Activated naive CD8-positive, alpha-beta T cell treated with anti-CD3 and anti-CD28 coated beads, Interleukin-2, amount 50 U/mL, for 24 hours (primary cell): ENCODE data around the gene PLCB2.

Experiments
- ATAC-seq: fragments of 150-1000 bp; cut with Tn5 transposase; one replicate; pipeline ENCODE4 v1.10.0; 2021
- DNase-seq: peaks from one replicate; pipeline ENCODE4 v3.0.0; 2021
- H3K27ac Mint-ChIP-seq: one replicate; pipeline ENCODE4 v1.8.0; 2021; ENCODE audit warnings: mild to moderate bottlenecking, mixed read lengths
- H3K27me3 Mint-ChIP-seq: one replicate; pipeline ENCODE4 v1.8.0; 2021; ENCODE audit warnings: mixed read lengths
- H3K36me3 Mint-ChIP-seq: one replicate; pipeline ENCODE4 v1.8.0; 2021; ENCODE audit warnings: low read depth, mixed read lengths
- H3K4me1 Mint-ChIP-seq: one replicate; pipeline ENCODE4 v1.8.0; 2021; ENCODE audit warnings: mixed read lengths
- H3K4me3 Mint-ChIP-seq: one replicate; pipeline ENCODE4 v1.8.0; 2021; ENCODE audit warnings: mild to moderate bottlenecking, moderate library complexity, mixed read lengths
- H3K9me3 Mint-ChIP-seq: one replicate; pipeline ENCODE4 v1.8.0; 2021; ENCODE audit warnings: mixed read lengths

The PLCB2 gene

DNA sequence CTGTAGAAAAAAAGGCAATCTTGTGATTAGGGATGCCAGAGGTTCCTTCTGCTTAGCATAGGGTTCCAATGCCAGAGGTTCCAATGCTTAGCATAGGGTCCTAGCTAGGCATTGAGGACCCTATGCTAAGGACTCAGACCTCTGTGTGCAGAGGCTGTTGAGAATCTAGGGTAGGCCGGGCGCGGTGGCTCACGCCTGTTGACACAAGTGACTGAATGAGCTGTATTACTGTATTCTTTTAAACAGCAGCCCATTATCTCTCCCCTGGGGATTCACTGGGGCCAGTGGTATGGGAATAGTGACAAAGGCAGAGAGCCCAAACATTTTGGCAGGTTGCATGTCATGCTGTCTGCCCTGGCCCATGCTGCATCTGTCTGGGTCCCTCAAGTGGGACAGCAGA lies 52.7 kb downstream of the PLCB2 start:
- Mint-ChIP-seq H3K27ac (no peak overlapping the region), H3K4me1 (peaks cover 3% of the 10 kb centered on the region), H3K9me3 (no peaks in the 10 kb centered on the region), H3K27me3 (peaks cover 33% of the 10 kb centered on the region), H3K4me3 (no peak overlapping the region), H3K36me3 (no peaks in the 10 kb centered on the region)
- DNase-seq (no peak), ATAC-seq (no peak)

DNA sequence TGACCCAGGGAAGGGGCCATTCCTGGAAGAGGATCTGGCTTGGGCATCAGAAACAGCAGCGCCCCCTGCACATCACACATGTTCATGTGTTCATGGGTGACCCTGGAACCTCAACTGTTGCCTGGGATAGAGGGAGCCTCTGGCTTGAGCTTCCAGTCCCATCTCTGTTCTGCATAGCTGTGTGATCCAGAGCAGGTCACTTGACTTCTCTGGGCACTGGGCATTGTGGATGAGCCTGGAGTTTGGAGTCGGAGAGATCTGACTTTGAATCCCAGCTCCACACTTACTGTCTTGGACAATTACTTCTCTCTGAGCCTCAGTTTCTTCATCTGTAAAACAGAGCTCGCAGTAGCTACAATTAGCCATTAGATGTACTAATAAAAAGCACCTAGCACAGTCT lies 53.3 kb downstream of the PLCB2 start:
- no peak for ATAC-seq
- H3K9me3 Mint-ChIP-seq, result no peaks in the 10 kb centered on the region
- H3K27me3 Mint-ChIP-seq, result peaks cover 33% of the 10 kb centered on the region
- H3K36me3 Mint-ChIP-seq, result no peaks in the 10 kb centered on the region
- H3K27ac Mint-ChIP-seq, result no peak overlapping the region
- H3K4me1 Mint-ChIP-seq, result peaks cover 3% of the 10 kb centered on the region
- no peak overlapping the region for H3K4me3 Mint-ChIP-seq
- no peak for DNase-seq

GRCh38 chr15:40253167-40253790 lies 54.5 kb downstream of the PLCB2 start:
- Mint-ChIP-seq H3K36me3 (no peaks in the 10 kb centered on the region), H3K9me3 (no peaks in the 10 kb centered on the region), H3K4me3 (peak overlapping the region; percentile 59), H3K27me3 (peaks cover 33% of the 10 kb centered on the region), H3K27ac (no peak overlapping the region), H3K4me1 (peaks cover 3% of the 10 kb centered on the region)
- ATAC-seq, result no peak
- DNase-seq, result no peak

DNA sequence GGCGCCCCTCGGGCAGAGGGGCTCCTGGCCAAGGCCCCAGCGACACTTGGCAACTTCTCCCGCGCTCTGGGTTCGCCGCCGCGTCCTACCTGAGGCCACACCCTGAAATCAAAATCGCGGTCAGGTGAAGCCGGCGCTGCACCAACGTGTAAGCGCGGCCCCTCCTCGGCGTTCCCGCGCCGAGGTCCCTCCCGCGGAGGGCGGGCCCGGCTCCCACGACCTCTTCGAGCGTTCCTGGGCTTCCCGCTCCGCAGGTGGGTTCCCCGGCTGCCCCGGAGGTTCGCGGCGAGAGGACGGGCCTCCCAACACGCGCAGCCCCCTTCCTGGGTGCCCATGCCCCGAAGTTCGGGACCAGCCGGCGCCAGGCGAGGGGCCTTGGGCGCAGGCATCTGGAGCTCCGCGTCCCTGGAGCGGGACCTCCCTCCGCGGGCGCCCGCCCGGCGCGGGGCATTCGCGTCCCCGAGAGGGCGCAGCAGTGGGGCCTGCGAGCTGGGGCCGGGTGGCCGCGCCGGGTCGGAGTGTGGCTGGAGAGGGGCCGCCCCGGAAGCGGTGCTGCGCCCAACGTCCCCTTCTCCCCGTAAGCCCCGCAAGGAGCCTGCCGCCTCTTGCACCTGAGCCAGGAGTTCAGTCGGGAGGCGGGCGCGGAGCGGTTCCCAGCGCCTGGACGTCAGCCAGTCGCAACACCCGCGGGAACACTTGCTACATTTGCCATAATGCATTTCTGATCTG lies 55.1 kb downstream of the PLCB2 start:
- Mint-ChIP-seq H3K27me3 (peaks cover 33% of the 10 kb centered on the region), H3K36me3 (no peaks in the 10 kb centered on the region), H3K9me3 (no peaks in the 10 kb centered on the region), H3K4me3 (peak overlapping the region; percentile 59), H3K4me1 (peaks cover 3% of the 10 kb centered on the region), H3K27ac (no peak overlapping the region)
- DNase-seq, result no peak
- no peak for ATAC-seq

GRCh38 chr15:40252141-40252437 lies 55.6 kb downstream of the PLCB2 start:
- ATAC-seq (no peak), DNase-seq (no peak)
- Mint-ChIP-seq H3K4me3 (no peak overlapping the region), H3K27ac (no peak overlapping the region), H3K9me3 (no peaks in the 10 kb centered on the region), H3K36me3 (no peaks in the 10 kb centered on the region), H3K4me1 (peaks cover 3% of the 10 kb centered on the region), H3K27me3 (peaks cover 33% of the 10 kb centered on the region)

GRCh38 chr15:40251486-40252140 lies 56.1 kb downstream of the PLCB2 start:
- DNase-seq (no peak), ATAC-seq (no peak)
- Mint-ChIP-seq H3K4me3 (no peak overlapping the region), H3K27me3 (peaks cover 33% of the 10 kb centered on the region), H3K27ac (no peak overlapping the region), H3K36me3 (no peaks in the 10 kb centered on the region), H3K4me1 (peaks cover 3% of the 10 kb centered on the region), H3K9me3 (no peaks in the 10 kb centered on the region)

DNA sequence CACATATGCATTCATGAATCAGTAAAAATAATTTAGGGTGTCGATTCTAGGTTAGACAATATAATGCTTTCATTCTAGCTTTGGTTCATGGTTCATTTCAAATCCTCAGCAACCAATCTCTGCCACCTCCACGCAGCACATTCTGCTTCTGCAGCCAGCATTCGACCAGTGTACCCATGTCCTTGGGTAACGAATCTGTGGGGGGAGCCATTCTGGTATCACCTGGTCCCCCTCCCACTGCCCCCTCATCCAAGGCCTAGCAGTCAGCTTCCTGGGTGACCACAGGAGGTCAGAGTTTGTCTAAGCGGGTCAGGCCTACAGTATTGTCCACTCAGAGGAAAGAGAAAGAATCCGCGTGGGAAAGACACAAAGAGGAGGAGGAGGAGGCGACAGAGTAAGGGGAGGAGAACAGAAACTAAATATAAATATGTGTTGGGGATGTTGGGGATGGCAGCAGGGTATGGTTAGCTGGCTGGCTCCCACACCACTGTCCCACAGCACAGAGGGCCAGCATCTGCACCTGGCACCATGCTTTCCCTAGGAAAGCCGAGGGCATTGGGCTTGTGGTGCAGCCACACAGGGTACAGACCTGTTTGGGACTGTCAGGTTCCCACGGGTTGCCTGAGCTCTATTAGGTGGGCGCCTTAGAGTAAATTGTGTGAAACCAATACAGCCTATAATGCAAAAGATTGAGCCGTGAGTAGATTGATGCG lies 56.8 kb downstream of the PLCB2 start:
- DNase-seq, result no peak
- no peak overlapping the region for H3K4me3 Mint-ChIP-seq
- peaks cover 33% of the 10 kb centered on the region for H3K27me3 Mint-ChIP-seq
- no peak for ATAC-seq
- no peak overlapping the region for H3K27ac Mint-ChIP-seq
- H3K9me3 Mint-ChIP-seq, result no peaks in the 10 kb centered on the region
- no peaks in the 10 kb centered on the region for H3K36me3 Mint-ChIP-seq
- peaks cover 3% of the 10 kb centered on the region for H3K4me1 Mint-ChIP-seq

DNA sequence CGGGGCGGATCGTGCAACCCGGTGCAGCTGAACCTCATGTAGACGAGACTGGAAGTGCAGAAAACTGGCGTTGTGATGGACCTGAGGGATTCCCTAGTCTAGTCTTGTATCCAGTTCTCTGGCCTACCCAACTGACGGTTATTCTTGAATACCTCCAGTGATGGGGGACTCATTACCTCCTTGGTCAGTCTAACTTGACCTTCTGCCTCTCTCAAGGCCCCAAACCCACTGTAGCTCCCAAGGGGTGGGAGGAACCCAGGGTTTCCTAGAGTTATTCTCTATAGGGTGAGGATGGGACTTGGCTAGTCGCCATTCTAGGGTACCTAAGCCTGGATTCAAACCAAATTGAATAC lies 57.5 kb downstream of the PLCB2 start:
- Mint-ChIP-seq H3K9me3 (no peaks in the 10 kb centered on the region), H3K27ac (no peak overlapping the region), H3K36me3 (no peaks in the 10 kb centered on the region), H3K27me3 (peaks cover 33% of the 10 kb centered on the region), H3K4me3 (no peak overlapping the region), H3K4me1 (peaks cover 3% of the 10 kb centered on the region)
- ATAC-seq (no peak), DNase-seq (no peak)

DNA sequence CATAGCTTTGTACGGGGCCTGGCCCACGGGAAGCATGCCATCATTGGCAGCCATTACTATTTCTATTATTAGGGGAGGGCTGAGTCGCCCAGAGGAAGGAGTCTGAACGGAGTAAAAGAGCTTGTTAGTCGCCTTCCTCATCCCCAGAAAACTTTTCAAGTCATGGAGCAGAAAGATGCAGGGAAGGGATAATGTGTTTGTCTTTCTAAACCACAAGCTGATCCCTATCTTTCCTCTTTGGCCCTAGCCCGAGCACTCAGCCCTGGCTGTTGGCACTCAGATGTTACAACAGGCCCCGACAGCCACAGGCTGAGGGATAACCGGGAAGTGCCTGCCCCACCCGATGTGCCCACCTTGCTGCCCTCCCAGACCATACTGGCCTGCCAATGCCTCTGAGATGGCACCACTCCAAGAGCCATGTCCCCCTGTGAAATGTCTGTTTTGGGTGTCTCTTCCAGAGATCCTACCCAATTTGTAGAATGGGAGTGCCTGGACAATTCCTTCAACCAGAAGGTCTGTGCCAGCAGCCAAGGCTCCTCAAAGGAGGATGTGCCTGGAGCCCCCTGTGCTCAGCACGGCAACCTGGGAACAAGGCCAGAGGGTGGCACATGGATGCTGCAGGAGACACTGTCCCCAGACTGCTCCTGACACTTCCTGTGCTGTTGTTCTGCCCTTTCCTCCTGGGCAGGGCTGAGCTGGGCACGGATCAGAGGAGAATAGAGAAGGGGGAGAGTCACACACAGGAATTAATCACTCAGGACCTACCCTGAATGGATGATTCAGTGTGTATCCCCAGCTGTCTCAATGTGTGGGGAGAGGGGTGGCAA lies 58.0 kb downstream of the PLCB2 start:
- no peak for DNase-seq
- H3K9me3 Mint-ChIP-seq, result no peaks in the 10 kb centered on the region
- peaks cover 31% of the 10 kb centered on the region for H3K27me3 Mint-ChIP-seq
- H3K4me1 Mint-ChIP-seq, result peaks cover 3% of the 10 kb centered on the region
- ATAC-seq, result no peak
- H3K27ac Mint-ChIP-seq, result no peak overlapping the region
- H3K36me3 Mint-ChIP-seq, result no peaks in the 10 kb centered on the region
- no peak overlapping the region for H3K4me3 Mint-ChIP-seq

- H3K27ac Mint-ChIP-seq, result no peak overlapping the region
- H3K4me3 Mint-ChIP-seq, result no peak overlapping the region
- H3K27me3 Mint-ChIP-seq, result peaks cover 18% of the 10 kb centered on the region
- no peaks in the 10 kb centered on the region for H3K36me3 Mint-ChIP-seq
- DNase-seq (no peak), ATAC-seq (no peak)
- no peaks in the 10 kb centered on the region for H3K9me3 Mint-ChIP-seq
- H3K4me1 Mint-ChIP-seq, result peaks cover 3% of the 10 kb centered on the region
These were observed 59.5 kb downstream of the PLCB2 start for GRCh38 chr15:40248006-40248783.

DNA sequence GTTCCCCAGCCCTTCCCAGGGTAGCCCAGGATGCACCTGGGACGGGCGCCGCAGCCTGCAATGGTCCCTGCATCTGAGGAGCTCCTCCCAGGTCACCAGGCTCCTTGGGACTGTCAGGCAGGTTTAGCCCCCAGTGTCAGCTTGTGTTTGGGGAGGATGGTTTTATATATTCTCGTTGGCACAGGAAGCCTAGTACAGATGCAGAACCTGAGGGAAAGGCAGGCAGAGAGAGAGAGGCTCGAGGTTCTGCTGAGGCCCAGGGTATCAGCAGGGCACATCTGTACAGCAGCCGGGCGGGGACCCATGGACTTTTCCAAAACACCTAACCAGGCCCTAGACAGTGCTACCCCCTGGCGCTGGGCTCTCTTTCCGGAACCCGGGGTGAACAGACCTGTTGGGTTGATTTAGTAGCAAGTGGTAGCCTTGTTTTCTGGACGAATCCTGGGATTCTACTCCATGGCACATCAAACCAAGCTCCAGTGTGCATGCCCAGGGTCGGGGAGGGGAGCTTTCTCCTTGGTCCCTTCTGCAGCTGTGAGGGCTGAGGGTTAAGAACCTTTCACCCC lies 60.2 kb downstream of the PLCB2 start:
- H3K27me3 Mint-ChIP-seq, result peaks cover 14% of the 10 kb centered on the region
- no peak overlapping the region for H3K4me3 Mint-ChIP-seq
- H3K9me3 Mint-ChIP-seq, result no peaks in the 10 kb centered on the region
- no peak for ATAC-seq
- no peaks in the 10 kb centered on the region for H3K4me1 Mint-ChIP-seq
- H3K36me3 Mint-ChIP-seq, result no peaks in the 10 kb centered on the region
- H3K27ac Mint-ChIP-seq, result no peak overlapping the region
- no peak for DNase-seq

DNA sequence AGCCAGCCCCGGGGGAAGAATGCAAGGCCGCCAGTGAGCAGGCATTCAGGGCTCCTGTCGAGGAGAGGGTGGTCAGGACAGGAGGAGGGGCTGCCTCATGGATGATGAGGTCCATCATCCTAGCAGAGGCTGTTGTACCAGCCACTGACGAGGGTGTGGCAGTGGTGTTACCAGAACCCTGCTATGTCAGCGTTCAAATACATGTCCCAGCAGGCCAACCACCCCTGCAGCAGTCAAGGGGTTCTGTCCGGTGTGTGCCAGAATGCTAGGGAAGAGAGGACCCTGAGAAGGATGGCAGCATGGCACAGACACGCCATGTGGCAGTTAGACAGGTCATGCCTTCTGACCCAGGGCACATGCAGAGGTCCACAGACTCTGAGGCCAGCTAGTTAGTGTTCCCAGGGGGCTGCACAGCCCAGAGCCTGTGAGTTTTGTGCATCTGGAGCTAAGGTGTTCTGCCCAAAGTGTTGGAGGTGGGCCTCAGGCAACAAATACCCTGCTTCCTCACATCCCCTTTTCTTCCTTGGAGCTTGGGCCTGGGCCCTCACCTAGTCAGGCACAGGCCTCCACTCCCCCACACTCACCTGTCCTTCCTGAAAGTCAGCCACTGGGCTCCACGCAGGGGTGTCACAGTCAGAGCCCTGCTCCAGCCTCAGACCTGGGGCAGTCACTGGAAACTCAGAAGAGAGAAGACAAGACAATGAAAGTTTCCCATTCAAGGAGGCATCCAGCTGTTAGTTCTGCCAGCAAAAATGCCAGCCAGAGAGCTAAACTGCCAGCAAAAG lies 61.0 kb downstream of the PLCB2 start:
- Mint-ChIP-seq H3K27me3 (peaks cover 10% of the 10 kb centered on the region), H3K4me1 (no peaks in the 10 kb centered on the region), H3K36me3 (no peaks in the 10 kb centered on the region), H3K27ac (no peak overlapping the region), H3K9me3 (no peaks in the 10 kb centered on the region), H3K4me3 (no peak overlapping the region)
- peak; percentile 22 for ATAC-seq
- DNase-seq, result no peak
